Endothelial cell of umbilical vein (primary cell): ENCODE measurements around the gene SGTA. TPM values are rescaled to one million over a fixed set of nuclear protein-coding genes. Genes with fewer than 3 reads are reported as not detected.

ENCODE experiments used
- BruUV-seq: library from RNA; stranded (reverse); fragments of 400-500 nt; replicated peaks from 2 replicates; lab custom pipeline; 2021; lab: Mats Ljungman, UMichigan
- CTCF ChIA-PET: fragments of 300-600, 350-600 bp; sonication (Branson Sonifier 250); formaldehyde crosslinking; loops from one replicate; lab custom pipeline; 2021; ENCODE audit warnings: antibody characterized with exemption, inconsistent platforms; lab: Charles Lee
- POLR2A ChIA-PET: fragments of 300-600, 350-600 bp; sonication (Branson Sonifier 250); formaldehyde crosslinking; loops from one replicate; lab custom pipeline; 2021; ENCODE audit warnings: antibody characterized with exemption, inconsistent platforms; lab: Charles Lee
- DNase-seq: peaks from one replicate; pipeline ENCODE4 v3.0.0-alpha.2; 2011; ENCODE audit warnings: low read depth, low spot score
- FAIRE-seq: peaks from 2 replicates; lab custom pipeline; 2011; peaks lifted over from hg19 to GRCh38; lab: Jason Lieb, UNC
- H2AFZ ChIP-seq: 2 replicates; pipeline ENCODE4 v1.6.0; 2012; ENCODE audit warnings: low read depth, low read length, control low read depth, inconsistent platforms
- H3K27ac ChIP-seq: 2 replicates; pipeline ENCODE4 v1.5.1; 2011; ENCODE audit warnings: low read depth, mild to moderate bottlenecking, control low read depth, low read length, moderate library complexity; ENCODE audit not compliant: insufficient read depth
- H3K27me3 ChIP-seq, 2 experiments: 2 replicates each; pipeline versions ENCODE4 v1.6.0 to v1.6.1; 2011; ENCODE audit warnings: low read length in 2 of 2, mixed read lengths in 1 of 2; ENCODE audit not compliant: control insufficient read depth in 2 of 2, insufficient read depth in 2 of 2
- H3K36me3 ChIP-seq, 2 experiments: 2 replicates in 1 of 2; 3 replicates in 1 of 2; pipeline ENCODE4 v1.5.1; 2011; ENCODE audit warnings: low read length in 2 of 2, mild to moderate bottlenecking in 1 of 2, moderate library complexity in 1 of 2; ENCODE audit not compliant: control insufficient read depth in 2 of 2, insufficient read depth in 2 of 2; ENCODE audit errors: extremely low read depth in 1 of 2
- H3K4me1 ChIP-seq: 3 replicates; pipeline ENCODE4 v1.5.1; 2011; ENCODE audit warnings: mild to moderate bottlenecking, low read length; ENCODE audit not compliant: control insufficient read depth, insufficient read depth; ENCODE audit errors: extremely low read depth
- H3K4me2 ChIP-seq: 2 replicates; pipeline ENCODE4 v1.6.1; 2011; ENCODE audit warnings: low read length, control low read depth, mixed read lengths; ENCODE audit not compliant: insufficient read depth
- H3K4me3 ChIP-seq, 3 experiments: fragments of 200-600 bp in 1 of 3; sonication (generic), shearing (Covaris generic) in 1 of 3; replicated peaks in 1 of 3; 2 replicates each; pipeline ENCODE4 v1.5.1; 2011 to 2016; ENCODE audit warnings: control low read depth in 3 of 3, low read length in 3 of 3, mild to moderate bottlenecking in 2 of 3, inconsistent platforms in 1 of 3, low read depth in 1 of 3, moderate library complexity in 1 of 3; ENCODE audit not compliant: insufficient read depth in 1 of 3
- H3K79me2 ChIP-seq: 2 replicates; pipeline ENCODE4 v1.6.0; 2012; ENCODE audit warnings: low read length, inconsistent platforms; ENCODE audit not compliant: control insufficient read depth, insufficient read depth
- H3K9ac ChIP-seq: replicated peaks from 2 replicates; pipeline ENCODE3; 2011; ENCODE audit warnings: low read length, control low read depth; ENCODE audit not compliant: insufficient read depth; ENCODE audit errors: extremely low read depth
- H3K9me1 ChIP-seq: replicated peaks from 3 replicates; pipeline ENCODE4 v1.6.0; 2011; ENCODE audit warnings: mild to moderate bottlenecking, low read length; ENCODE audit not compliant: control insufficient read depth, insufficient read depth; ENCODE audit errors: extremely low read depth
- H3K9me3 ChIP-seq: replicated peaks from 2 replicates; pipeline ENCODE4 v1.5.1; 2012; ENCODE audit warnings: low read length, inconsistent platforms; ENCODE audit not compliant: control insufficient read depth, insufficient read depth
- H4K20me1 ChIP-seq: replicated peaks from 2 replicates; pipeline ENCODE3; 2011; ENCODE audit warnings: mild to moderate bottlenecking, low read length; ENCODE audit not compliant: control insufficient read depth, insufficient read depth; ENCODE audit errors: extremely low read depth
- EZH2 ChIP-seq: IDR thresholded peaks from 2 replicates; pipeline ENCODE4 v1.6.1; 2012; ENCODE audit warnings: borderline replicate concordance, low read depth, mild to moderate bottlenecking, moderate library complexity, low read length, inconsistent platforms; ENCODE audit not compliant: severe bottlenecking
- FOS ChIP-seq: IDR thresholded peaks from 2 replicates; pipeline ENCODE4 v1.6.1; 2011; ENCODE audit warnings: mild to moderate bottlenecking, low read length, moderate library complexity, borderline replicate concordance; ENCODE audit not compliant: insufficient read depth
- GATA2 ChIP-seq: IDR thresholded peaks from 2 replicates; pipeline ENCODE4 v1.7.0; 2011; ENCODE audit warnings: low read depth, mild to moderate bottlenecking, moderate library complexity, mixed read lengths, low read length; ENCODE audit not compliant: insufficient read length, insufficient read depth
- JUN ChIP-seq: IDR thresholded peaks from 2 replicates; pipeline ENCODE4 v1.6.1; 2011; ENCODE audit warnings: borderline replicate concordance, low read depth; ENCODE audit not compliant: insufficient read length, insufficient read depth
- MAX ChIP-seq: IDR thresholded peaks from 2 replicates; pipeline ENCODE4 v1.6.1; 2011; ENCODE audit not compliant: insufficient read depth, insufficient read length
- MYC ChIP-seq: IDR thresholded peaks from one replicate; pipeline ENCODE4 v1.6.1; 2011; ENCODE audit warnings: mild to moderate bottlenecking, low read depth, low read length
- POLR2A ChIP-seq: IDR thresholded peaks from 2 replicates; pipeline ENCODE4 v1.6.1; 2012; ENCODE audit warnings: low read depth, mild to moderate bottlenecking, control low read depth, low read length
- POLR2AphosphoS5 ChIP-seq: IDR thresholded peaks from 2 replicates; pipeline ENCODE4 v1.6.1; 2012; ENCODE audit warnings: low read depth, mild to moderate bottlenecking, control low read depth, low read length, moderate library complexity; ENCODE audit not compliant: insufficient read depth
- dilution Hi-C: fragments of 300-500 bp; cut with MboI; formaldehyde crosslinking; loops from one replicate; pipeline ENCODE4 v1.15.0; 2019; ENCODE audit warnings: low sequenced_read_pairs; ENCODE audit not compliant: extremely low pct_ligation_motif_present
- intact Hi-C: fragments of 100-400 bp; cut with micrococcal nuclease; formaldehyde crosslinking; loops from one replicate; pipeline ENCODE4 v1.10.0; 2022
- polyA plus RNA-seq, 4 experiments: library from polyadenylated mRNA; depleted of rRNA in 3 of 4; stranded (reverse) in 3 of 4; unstranded in 1 of 4; fragments of >200 nt; gene quantifications; 2 replicates each; pipeline versions ENCODE4 v1.2.1 to v1.2.3, GENCODE V29; 2011 to 2012; ENCODE audit warnings: missing spikeins in 1 of 4
- total RNA-seq: library from RNA; stranded (reverse); gene quantifications from 2 replicates; pipeline ENCODE4 v1.2.3, GENCODE V29; 2021

Gene SGTA
- total and polyA plus RNA-seq, 2 donors (not counting 3 experiments of a cell fraction or from before 2014, with no cell fraction given): 76.5 to 119 TPM

DNA sequence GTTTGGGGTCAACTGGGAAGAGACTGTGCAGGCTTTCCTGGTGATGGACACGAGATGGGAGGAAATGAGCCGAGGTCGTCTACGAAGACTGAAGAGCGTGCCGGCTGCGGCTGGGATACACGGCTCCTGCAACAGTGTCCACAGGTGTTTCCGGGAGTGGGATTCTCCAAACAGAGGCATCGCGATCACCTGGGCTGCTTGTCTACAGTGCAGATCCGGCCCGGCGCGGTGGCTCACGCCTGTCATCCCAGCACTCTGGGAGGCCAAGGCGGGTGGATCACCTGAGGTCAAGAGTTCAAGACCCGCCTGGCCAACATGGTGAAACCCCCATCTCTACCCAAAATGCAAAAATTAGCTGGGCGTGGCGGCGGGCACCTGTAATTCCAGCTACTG is 31.6 kb downstream of the SGTA start:
- TF ChIP-seq POLR2AphosphoS5: no peak
- TF ChIP-seq POLR2A: no peak
- no peak for TF ChIP-seq FOS
- TF ChIP-seq GATA2: no peak
- TF ChIP-seq MAX: no peak
- no peak for TF ChIP-seq MYC
- no peak for TF ChIP-seq JUN
- no peak for TF ChIP-seq EZH2
- peaks cover 2 to 12% of the 10 kb centered on the region in 2 experiments for H3K36me3 ChIP-seq
- no peaks in the 10 kb centered on the region for H3K9me1 ChIP-seq
- dilution Hi-C loops: loop anchor here (10.0 kb wide), 1 partner anchor 57 kb away; no protein-coding TSS in a partner anchor
- POLR2A ChIA-PET: no interaction called here
- H4K20me1 ChIP-seq: no peaks in the 10 kb centered on the region
- H2AFZ ChIP-seq: no peak overlapping the region
- no peak overlapping the region for H3K27ac ChIP-seq
- H3K4me3 ChIP-seq: no peak overlapping the region
- H3K27me3 ChIP-seq: no peaks in the 10 kb centered on the region
- intact Hi-C loops: no loop called here
- H3K4me1 ChIP-seq: no peaks in the 10 kb centered on the region
- H3K4me2 ChIP-seq: no peak overlapping the region
- H3K9me3 ChIP-seq: no peaks in the 10 kb centered on the region
- FAIRE-seq (no peak), DNase-seq (no peak)
- no peaks in the 10 kb centered on the region for H3K79me2 ChIP-seq
- no peak overlapping the region for H3K9ac ChIP-seq
- BruUV-seq: no TSS peak
- CTCF ChIA-PET: interaction anchor here (2.8 kb wide), 1 partner anchor 103 kb away, joined by 19 read pairs; no protein-coding TSS in a partner anchor
